Effector CD4-positive, alpha-beta T cell (primary cell): ENCODE measurements around the gene SPINK8.
A peak's percentile ranks its signal among the peaks of the same experiment; 100 is the strongest.
"Not testable (repeated sequence)": the region's sequence is repeated elsewhere in the genome, so short reads cannot be mapped to it uniquely, and the experiment has no call there.

Source experiments
- DNase-seq: peaks from one replicate; pipeline ENCODE4 v3.0.0-alpha.2; 2020

The SPINK8 gene

GRCh38 chr3:48276911-48277641, 56.4 kb downstream of the SPINK8 start:
- no peak for DNase-seq

- no peak for DNase-seq
These were observed 58.0 kb downstream of the SPINK8 start for GRCh38 chr3:48275287-48276027.

GRCh38 chr3:48274452-48274851, 59.0 kb downstream of the SPINK8 start:
- DNase-seq = no peak

GRCh38 chr3:48273594-48274211, 59.8 kb downstream of the SPINK8 start:
- DNase-seq = peak; percentile 49

- no peak for DNase-seq
These were observed 61.5 kb downstream of the SPINK8 start for GRCh38 chr3:48271763-48272498.

GRCh38 chr3:48271223-48271622, 62.2 kb downstream of the SPINK8 start:
- DNase-seq = not testable (repeated sequence)

GRCh38 chr3:48270306-48270705, 63.2 kb downstream of the SPINK8 start:
- no peak for DNase-seq

- DNase-seq = no peak
These were observed 63.9 kb downstream of the SPINK8 start for GRCh38 chr3:48269592-48269991.

- no peak for DNase-seq
These were observed 64.4 kb downstream of the SPINK8 start for GRCh38 chr3:48268936-48269561.

GRCh38 chr3:48268381-48268935, 65.0 kb downstream of the SPINK8 start:
- peak; percentile 68 for DNase-seq

- no peak for DNase-seq
These were observed 65.7 kb downstream of the SPINK8 start for GRCh38 chr3:48267782-48268181.

GRCh38 chr3:48258530-48258929, 74.9 kb downstream of the SPINK8 start:
- DNase-seq = no peak
